Measurements from ENCODE around the gene MYRF. TPM values are rescaled to one million over a fixed set of nuclear protein-coding genes. Genes with fewer than 3 reads are reported as not detected.
A peak's percentile ranks its signal among the peaks of the same experiment; 100 is the strongest.

MYRF gene
- total and polyA plus RNA-seq, 2 of the 13 experiments (the other 11 are each of a cell fraction or from before 2014, with no cell fraction given): 10.2 to 25.9 TPM

GRCh38 chr11:61815790-61816735 is 63.6 kb downstream of the MYRF start (continued):
- no peak for TF ChIP-seq SP1 (IDR thresholded peaks at IDR 0.05)
- TF ChIP-seq SP1 (CRISPR knock-in tag; IDR thresholded peaks at IDR 0.05): peak; percentile 41; the same call in 1 of the 2 replicates
- no peak for TF ChIP-seq KLF11 (CRISPR knock-in tag; IDR thresholded peaks at IDR 0.05)
- TF ChIP-seq TEAD2 (CRISPR knock-in tag; IDR thresholded peaks at IDR 0.05): no peak
- no peak for TF ChIP-seq AHR (CRISPR knock-in tag; IDR thresholded peaks at IDR 0.05)
- no peak for TF ChIP-seq ZC3H4 (CRISPR knock-in tag; IDR thresholded peaks at IDR 0.05; ENCODE audit: borderline replicate concordance)
- TF ChIP-seq NFKBIZ (CRISPR knock-in tag; IDR thresholded peaks at IDR 0.05): no peak
- no peak; the same call in 1 of the 2 replicates for TF ChIP-seq POLR2G (IDR thresholded peaks at IDR 0.05; ENCODE audit: low read depth, low read length)
- peak; percentile 16; the same call in 1 of the 2 replicates for TF ChIP-seq ZNF605 (CRISPR knock-in tag; IDR thresholded peaks at IDR 0.05)
- no peak for TF ChIP-seq ZBTB4 (CRISPR knock-in tag; IDR thresholded peaks at IDR 0.05; ENCODE audit: borderline replicate concordance)
- TF ChIP-seq SUZ12 (IDR thresholded peaks at IDR 0.05; ENCODE audit: low read depth, low read length): no peak
- TF ChIP-seq KDM2A (CRISPR knock-in tag; IDR thresholded peaks at IDR 0.05; ENCODE audit: borderline replicate concordance, low read depth): no peak; the same call in 1 of the 2 replicates
- TF ChIP-seq MTA1 (CRISPR knock-in tag; IDR thresholded peaks at IDR 0.05; ENCODE audit: borderline replicate concordance): no peak
- no peak for TF ChIP-seq TBL1XR1 (IDR thresholded peaks at IDR 0.05; ENCODE audit: borderline replicate concordance, low read length, partially characterized antibody)
- no peak for TF ChIP-seq LCORL (IDR thresholded peaks at IDR 0.05)
- TF ChIP-seq LCORL (CRISPR knock-in tag; IDR thresholded peaks at IDR 0.05): no peak; the same call in 1 of the 2 replicates
- TF ChIP-seq RAD21 (CRISPR knock-in tag; IDR thresholded peaks at IDR 0.05): no peak
- no peak; the same call in 1 of the 2 replicates for TF ChIP-seq NCOA1 (CRISPR knock-in tag; IDR thresholded peaks at IDR 0.05)
- TF ChIP-seq ZNF317 (CRISPR knock-in tag; IDR thresholded peaks at IDR 0.05): no peak; the same call in none of the 2 replicates
- TF ChIP-seq TRIM24 (CRISPR knock-in tag; IDR thresholded peaks at IDR 0.05): no peak
- no peak for TF ChIP-seq SALL2 (CRISPR knock-in tag; IDR thresholded peaks at IDR 0.05)
- TF ChIP-seq FLYWCH1 (CRISPR knock-in tag; IDR thresholded peaks at IDR 0.05): no peak
- no peak for TF ChIP-seq KLF9 (CRISPR knock-in tag; IDR thresholded peaks at IDR 0.05; ENCODE audit: low read depth)
- no peak for TF ChIP-seq ZNF253 (CRISPR knock-in tag; IDR thresholded peaks at IDR 0.05; ENCODE audit: borderline replicate concordance)
- TF ChIP-seq CC2D1A (CRISPR knock-in tag; IDR thresholded peaks at IDR 0.05): no peak
- no peak for TF ChIP-seq SOX13 (IDR thresholded peaks at IDR 0.05)
- TF ChIP-seq SOX13 (CRISPR knock-in tag; conservative IDR thresholded peaks at IDR 0.05 in 1 of 2, IDR thresholded peaks at IDR 0.05 in 1 of 2): no peak
- TF ChIP-seq ZNF264 (CRISPR knock-in tag; IDR thresholded peaks at IDR 0.05): no peak
- no peak for TF ChIP-seq SMYD3 (CRISPR knock-in tag; IDR thresholded peaks at IDR 0.05)
- TF ChIP-seq IRF1 (CRISPR knock-in tag; IDR thresholded peaks at IDR 0.05; ENCODE audit: low read depth): no peak

Data from HepG2 (cell line).